GM19395 (cell line): ENCODE measurements around the gene AURKAIP1.

Source experiments
- ATAC-seq: cut with Tn5 transposase; IDR thresholded peaks from one replicate; pipeline ENCODE4 v1.9.1; 2021; ENCODE audit warnings: mild to moderate bottlenecking, moderate library complexity; ENCODE audit not compliant: unreplicated experiment

Gene AURKAIP1

DNA sequence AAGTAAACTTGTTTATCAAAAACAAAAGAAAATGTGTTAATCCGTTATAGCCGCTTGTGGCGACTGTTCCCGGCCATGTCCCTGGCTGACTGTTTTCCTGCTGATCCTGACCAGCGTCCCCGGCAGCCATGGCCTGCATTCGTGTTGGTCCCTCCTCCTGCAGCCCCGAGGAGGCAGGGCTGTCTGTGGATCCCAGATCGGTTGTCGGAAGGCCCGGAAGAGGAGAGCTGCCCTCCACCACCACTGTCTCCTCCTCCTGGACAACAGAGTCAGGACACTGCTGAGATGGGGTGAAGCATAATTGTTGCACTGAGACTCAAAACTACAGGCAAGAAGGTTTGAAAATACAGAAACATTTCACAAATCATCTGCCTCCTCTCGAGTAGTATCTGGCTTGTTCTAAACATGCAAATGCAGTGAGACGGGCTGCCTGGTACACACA is 13.0 kb downstream of the AURKAIP1 start:
- ATAC-seq: no peak

DNA sequence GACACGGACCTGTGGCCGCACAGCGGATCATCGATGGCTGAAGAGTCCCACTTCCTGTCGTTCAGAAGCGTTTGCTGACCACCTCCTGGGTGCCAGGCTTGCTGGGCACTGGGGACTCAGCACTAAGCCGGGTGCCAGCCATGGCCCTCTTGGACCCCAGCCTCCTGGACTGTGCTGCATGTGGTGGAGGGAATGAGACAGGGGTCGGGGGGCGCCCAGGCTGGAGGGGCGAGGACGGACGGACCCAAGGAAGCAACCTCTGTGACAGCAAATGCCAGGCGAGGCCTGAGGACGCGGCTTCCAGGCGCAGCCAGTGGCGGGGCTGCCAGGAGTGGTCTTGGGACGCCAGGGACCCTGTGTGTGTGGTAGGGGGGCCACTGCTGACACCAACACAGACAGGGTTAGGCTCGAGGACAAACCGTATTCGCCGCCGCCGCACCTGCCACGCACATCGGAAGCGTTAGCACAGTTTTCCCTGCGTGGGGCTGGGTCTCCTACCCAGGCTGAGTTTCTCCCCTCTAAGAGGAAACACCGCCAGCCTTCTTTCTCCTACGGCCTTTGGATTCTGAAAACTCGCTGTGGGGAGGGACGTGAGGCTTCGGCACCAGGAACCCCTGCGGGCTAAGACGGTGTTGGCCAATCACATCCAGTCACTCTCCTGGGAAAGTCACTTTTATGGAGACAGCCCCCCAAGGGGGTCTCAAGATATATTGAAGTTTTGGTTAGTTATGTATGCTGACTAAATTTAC is 13.6 kb downstream of the AURKAIP1 start:
- no peak for ATAC-seq

DNA sequence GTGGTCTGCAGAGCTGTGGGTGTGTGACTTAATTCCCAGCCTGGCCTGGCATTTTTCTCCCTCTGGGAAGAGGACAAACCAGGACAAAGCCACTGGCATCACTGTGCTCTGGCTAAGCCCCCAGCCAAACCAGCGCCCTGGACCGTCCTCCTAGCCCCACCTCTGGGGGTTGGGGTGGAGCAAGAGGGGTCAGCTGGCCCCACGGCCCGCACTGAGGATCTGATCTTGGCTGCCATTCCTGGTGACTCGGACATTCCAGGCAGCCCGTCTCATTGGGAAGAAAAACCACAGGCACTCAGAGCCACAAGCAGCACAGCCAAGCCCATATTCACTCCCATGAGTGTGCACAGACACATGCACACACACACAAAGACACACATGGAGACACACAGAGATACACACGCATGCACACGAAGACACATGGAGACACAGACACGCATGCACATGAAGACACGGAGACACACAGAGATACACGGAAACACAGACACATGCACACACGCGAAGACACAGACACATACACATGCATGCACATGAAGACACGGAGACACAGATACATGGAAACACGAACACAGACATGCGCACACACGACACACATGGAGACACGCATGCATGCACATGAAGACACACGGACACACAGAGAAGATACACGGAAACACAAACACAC is 14.4 kb downstream of the AURKAIP1 start:
- no peak for ATAC-seq

DNA sequence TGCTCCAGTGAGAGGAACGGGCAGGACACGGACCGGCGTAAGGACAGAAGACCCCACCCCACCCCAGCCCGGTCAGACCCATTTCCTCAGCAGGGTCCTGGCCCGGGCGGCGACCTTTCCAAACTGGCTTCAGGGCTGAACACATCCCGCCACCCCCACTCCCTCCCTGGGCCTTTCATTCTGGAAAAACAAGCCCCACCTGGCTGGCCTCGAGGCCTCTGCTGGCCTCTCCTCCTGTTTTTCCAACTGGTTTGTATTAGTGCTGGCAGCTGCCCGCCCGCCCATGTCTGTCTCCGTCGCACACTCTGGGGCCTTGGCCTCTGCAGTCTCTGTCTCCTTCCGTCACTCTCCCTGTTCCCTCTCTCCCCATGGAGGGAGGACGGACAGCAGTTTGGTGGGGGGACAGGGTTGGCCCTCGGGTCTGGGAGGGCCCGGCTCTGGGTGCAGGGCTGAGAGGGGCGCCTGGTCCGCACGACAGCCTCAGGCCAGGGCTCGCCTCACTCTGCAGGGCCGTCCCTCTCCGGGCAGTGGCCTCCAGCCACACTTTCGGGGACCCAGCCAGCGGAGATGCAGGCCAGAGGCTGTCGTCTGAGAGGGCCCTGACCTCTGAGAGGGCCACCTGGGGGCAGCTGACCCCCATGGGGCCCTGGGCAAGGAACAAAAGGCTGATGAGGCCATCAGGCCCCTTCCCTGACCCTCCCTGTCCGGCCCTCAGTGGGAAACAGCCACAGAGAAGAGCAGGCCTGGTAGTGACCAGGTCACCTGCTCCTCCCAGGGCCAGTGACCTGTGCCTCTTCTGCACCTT is 15.1 kb downstream of the AURKAIP1 start:
- ATAC-seq: no peak

DNA sequence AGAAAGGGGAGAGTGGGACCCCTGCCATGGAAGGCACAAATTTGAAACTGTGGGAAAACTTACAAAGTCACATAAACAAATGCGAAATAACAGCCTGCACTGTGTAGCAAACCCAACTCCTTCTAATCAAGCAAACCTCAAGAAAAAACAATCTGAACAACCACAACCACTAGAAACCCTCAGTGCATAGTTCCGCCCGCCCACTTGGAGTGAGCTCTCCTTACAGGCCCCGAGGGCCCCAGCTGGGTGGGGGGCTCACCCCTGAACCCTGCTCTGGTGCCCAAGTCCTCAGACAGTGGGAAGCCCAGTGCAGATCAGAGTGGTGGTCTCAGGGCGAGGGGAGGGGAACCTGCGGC is 15.7 kb downstream of the AURKAIP1 start:
- ATAC-seq: no peak

DNA sequence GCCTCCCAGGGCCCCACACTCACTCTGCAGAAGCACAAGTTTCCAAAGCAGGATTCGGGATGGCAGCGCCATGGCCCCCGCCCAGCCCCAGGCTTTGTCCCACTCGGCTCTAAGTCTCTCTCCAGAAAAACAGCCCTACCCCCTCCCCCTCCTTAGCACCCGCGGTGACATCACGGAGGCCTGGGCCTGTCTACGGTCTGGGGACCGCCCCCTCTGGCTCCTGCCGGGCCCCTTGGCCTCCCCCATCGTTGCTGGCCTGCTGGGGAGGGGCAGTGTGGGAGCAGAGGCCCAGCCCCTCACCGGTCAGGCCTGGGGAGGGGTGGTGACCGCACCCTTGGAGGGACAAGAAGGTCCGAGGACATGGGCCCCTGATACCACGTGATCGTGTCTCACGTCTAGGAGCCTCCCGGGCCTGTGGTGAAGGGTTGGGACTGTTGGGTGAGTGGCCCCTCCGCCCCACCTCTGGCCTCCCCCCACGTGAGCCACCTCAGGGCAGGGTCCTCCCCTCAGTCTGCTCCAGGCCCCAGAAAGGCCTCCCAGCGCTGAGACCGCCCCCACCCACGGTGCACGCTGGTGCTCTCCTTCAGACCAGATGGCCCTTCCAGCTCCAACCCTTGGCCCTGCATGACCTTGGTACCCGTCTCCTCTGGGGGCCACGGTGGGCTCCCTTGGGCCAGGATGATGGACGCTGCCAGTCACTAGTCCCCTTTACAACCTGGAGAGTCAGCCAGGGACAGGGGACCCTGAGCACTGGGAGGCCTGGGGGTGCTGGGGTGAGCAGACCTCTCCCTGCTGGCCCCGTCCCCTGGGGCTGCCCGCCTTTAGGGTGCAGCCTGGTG is 16.4 kb downstream of the AURKAIP1 start, which contains the start of gene MXRA8:
TSS of gene MXRA8 (minus strand) at position 123 of the 839 bp plus-strand sequence. CDS start at position 72, 51 bp downstream.
- ATAC-seq: no peak

DNA sequence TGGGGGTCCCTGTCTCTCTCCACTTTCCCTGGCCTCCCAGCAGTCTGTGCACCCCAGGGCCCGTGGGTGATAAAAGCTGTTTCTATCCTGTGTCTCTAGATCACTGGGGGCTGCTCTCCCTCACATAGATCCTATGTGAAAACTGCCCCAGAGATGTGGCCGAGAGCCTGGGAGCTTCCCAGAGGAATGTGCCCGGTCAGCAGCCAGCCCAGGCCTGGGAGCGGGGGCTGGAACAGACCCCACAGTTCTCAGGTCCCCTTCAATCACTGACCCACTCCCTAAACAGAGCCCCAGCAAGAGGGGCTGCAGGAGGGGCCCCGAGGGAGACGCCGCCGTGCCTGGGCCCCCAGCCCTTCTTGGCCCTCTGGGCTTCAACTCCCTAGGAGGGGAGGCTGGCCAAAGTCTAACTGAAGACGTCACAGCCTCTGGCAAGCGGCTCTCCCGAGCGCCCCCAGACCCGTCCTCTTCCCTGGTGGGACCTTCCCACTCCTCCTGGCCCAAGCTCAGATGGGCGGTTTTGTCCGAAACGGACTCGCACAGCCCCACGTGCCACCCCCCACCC is 17.1 kb downstream of the AURKAIP1 start:
- no peak for ATAC-seq

DNA sequence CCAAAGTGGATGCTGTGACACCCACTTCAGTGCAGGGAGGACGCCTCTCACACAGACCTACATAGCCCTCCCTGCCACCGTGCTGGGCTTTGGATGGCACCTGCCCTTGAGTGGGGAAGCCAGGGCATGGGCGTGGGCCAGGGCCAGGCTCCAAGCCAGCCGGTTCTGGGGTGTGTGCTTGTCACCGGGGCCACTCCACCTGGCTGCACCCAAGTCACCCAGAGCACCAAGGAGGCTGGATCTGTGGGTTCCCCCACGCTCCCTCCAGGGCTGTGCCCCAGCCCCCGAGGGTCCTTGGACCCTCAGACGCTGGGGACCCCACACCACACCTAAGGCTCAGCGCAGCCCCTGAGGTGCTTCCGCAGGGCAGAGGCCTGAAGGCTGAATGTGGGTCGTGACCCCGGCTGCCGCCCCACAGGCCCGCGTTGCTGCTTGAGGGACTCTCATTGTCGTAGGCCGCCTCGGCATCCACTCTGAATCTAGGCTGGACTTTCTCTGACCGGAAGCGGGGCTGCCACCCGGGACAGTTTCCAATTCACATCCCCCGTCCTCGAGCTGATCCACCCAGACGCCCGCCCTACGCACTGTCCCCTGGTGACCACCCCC is 18.1 kb downstream of the AURKAIP1 start:
- no peak for ATAC-seq

DNA sequence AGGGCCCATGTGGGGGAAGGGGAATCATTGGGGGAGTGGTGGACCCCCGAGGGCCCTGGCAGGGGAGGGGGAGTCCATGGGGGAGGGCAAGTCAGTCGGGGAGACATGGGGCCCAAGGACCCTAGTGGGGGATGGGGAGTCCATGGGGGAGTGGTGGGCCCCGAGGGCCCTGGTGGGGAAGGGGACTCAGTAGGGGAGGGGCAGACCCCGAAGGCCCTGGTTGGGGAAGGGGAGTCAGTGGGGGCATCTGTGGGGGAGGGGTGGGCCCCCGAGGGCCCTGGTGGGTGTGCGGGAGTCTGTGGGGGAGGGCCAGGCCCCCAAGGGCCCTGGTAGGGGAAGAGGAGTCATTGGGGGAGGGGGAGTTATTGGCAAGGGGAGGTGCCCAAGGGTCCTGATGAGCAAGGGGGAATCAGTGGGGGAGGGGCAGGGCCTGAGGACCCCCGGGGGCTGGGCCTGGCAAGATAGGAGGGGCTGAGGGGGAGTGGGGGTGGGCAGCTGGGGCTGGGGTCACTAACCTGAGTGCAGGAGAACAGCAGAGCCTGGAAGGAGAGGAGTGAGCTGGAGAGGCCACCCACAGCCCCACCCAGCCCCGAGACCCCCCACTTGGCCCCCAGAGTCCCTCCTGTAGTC is 18.7 kb downstream of the AURKAIP1 start:
- no peak for ATAC-seq

DNA sequence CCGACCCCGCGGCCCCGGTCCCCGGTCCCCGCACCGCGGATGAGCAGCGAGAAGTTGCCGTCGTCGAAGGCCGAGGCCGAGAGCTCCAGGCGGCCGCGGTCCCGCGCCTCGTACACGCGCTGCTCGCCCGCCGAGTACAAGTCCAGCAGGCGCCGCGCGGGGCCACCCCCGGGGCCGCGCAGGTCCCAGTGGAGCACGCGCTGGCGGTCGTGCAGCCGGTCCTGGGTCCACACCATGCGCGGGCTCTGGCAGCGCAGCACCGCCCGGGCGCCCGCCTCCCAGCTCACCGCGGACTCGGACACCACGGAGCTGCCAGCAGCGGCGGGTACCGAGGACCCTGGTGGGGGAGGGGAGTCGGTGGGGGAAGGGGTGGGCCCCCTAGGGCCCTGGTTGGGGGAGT is 19.6 kb downstream of the AURKAIP1 start:
- ATAC-seq: no peak

DNA sequence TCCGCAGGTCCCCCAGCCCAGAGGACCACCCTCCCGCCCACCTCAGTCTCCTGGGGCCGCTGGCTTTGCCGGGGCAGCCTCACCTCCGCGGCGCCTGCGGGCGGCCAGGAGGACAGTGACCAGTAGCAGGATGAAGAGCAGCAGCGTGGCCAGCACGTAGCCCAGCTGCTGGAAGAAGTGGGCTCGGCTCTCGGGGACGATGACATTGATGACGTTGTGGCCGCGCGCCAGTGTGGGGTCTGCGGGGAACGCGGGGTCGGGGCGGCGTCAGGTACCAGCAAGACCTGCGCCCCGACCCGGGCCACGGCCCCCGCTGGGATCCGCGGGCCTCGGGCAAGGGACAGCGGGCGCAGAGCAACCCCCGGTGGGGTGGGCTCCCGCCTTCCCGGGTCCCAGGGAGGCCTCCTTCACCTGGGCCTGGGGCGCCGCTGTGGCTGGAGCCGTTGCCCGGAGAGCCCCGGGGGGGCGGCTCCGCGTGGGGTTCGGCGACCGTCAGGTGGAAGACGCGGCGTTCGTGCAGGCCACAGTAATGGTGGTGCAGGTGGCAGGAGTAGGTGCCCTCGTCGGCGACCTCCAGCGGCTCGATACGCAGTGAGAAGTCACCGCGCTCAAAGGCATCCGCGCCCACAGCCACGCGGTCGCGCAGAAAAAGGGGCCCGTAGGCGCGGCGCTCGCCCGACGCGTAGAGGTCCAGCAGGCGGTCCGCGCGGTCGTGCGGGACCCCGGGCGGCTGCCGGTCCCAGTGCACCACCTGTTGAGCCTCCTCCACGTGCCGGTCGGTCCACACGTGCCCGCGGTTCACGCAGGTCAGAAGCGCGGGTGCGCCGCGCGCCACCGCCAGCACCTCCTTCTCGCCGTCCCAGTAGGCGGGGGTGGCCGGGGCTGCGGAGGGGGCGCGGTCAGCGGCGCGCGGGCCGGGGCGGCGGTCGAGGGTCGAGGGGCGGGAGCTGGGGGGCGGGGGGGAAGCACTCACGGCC is 20.4 kb downstream of the AURKAIP1 start:
- no peak for ATAC-seq

DNA sequence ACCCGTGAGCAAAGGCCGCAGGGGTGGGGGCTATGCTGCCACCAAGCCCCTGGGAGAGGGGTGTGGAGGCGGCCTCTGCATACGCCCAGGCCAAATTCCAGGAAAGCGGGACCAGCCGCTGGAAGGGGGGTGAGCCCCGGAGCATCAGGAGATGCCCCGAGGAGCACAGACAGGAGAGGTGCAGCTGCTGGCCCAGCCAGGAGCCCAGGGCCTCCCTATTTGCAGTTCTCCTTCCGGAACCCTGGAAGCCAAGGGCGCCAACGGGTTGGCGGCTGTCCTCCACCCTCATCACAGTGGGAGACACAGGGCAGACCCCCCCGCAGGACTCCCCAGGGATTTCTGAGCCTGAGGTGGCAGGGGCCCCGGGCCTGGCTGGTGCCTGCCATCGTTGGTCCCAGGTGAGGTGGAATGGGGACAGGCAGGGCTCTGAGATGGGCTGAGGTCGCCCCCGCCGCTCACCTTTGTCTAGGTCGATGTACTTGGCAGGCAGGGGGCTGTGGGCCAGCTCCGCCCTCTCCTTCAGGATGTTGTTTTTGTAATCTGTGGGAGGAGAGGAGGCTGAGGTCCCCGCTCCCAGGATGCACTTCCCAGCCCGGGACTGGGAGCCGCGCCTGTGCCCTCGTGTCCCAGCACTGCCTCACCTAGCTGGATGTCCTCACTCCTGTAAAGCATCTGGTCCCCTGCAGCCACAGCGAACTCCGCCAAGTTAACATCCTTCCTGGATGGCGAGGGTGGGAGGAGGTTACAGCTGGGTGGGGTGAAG is 21.4 kb downstream of the AURKAIP1 start:
- ATAC-seq: no peak

DNA sequence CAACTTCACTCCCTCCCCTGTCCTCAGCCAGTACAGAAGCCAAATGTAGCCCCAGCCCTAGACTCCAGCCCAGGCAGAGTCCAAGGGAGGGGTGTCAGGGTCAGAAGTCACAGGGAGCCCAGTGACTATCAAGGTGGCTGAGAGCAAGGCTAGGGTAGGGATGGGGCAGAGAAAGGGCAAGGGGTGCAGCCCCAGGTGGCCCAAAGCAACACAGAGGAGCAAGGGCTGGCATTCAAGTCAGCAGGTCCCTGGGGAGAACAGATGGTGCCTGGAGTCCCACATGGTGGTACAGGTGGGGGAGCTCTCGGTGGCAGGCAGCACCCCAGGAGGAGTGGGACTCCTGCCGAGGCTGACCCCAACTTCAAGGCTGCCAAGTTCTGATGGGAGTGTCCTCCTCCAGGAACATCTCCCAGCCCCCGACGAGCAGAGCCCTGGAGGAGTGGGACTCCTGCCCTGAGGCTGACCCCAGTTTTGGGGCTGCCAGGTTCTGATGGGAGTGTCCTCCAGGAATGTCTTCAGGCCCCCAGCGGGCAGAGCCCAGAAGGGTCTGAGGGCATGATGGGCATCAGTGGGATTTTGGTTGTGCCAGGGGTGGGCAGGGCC is 22.1 kb downstream of the AURKAIP1 start:
- ATAC-seq: no peak

DNA sequence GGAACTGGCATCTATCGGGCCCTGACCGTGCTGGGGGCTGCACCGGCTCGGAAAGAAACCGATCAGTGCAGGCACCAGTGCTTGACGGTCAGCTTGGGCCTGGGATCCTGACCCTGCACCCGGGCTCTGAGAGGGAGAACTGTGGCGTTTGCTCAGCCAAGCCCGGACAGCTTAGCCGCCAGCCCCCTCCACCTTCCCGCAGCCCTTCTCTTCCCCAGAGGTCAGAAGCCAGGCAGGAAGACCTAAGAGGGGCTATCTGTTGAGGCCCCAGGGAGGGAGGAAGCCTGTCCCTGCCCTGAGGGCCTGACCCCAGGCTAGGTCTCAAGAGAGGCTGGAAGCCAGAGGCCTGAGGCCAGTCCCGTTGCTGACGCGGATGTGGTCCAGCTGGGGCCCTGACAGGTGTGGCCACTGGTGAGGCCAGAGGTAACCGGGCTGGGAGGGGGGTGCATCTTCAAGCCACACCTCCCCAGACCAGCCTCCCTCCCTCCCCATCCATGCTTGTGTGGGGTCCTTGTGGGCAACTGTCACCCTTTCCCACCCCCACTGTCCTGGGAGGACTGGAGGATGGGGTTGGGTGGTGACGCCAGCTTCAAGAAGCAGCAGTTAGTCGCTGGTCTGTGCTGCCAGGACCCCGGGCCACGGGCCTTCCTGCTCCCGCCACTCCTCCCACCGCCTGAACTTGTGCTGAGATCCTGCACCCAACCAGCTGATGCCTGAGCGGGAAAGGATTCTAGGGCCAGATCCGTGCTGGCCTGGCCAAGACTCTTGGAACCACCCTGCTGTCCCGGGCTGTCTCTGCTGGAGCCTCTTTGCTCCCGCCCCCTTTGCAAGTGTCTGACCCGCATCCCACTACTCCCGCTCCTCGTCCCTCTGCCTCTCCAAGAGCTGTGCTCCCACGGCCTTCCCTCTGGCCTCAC is 23.2 kb downstream of the AURKAIP1 start:
- ATAC-seq: no peak

DNA sequence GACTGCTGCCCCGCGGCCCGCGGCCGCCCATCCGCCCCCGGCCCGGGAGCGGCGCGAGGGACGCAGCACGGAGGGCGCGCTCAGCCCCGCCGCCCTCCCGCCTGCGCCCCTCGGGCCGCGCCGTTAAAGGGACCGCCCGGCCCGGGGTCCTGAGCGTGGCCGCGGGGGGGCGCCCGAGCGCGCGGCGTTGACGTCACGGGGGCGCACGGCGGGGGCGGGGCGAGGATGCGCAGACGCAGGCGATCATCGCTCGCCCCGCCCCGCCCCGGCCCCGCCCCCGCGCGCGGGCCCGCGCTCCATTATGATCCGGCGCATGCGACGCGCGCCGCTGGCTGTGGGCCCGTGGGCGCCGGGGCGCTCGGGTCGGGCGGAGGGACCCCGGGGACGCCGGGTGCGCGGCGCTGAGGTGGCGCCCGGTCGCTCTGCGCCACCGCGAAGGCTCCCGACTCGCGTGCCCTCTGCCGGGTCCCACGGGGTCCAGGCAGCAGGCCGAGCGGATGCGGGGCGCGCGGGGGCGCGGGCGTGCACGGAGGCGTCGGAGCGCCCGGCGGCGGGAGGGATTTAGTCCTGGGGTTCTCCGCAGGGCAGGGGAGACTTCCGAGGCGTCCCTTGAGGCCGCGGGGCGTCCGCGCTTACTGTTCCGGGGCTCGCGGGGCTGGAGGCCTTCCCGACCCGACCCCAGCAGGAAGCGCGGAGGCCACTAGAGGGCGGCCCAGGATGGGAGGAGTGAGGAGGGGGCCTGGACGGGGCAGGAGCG is 25.6 kb downstream of the AURKAIP1 start, which contains the start of gene DVL1:
TSS of gene DVL1 (minus strand) at position 163 of the 757 bp plus-strand sequence. CDS start 353 bp downstream, outside the sequence.
- ATAC-seq: peak; percentile 46
